A673 (cell line): Measurements from ENCODE around the gene MYT1.
"Not testable (repeated sequence)": the region's sequence is repeated elsewhere in the genome, so short reads cannot be mapped to it uniquely, and the experiment has no call there.

Experiments used
- EZH2 ChIP-seq: fragments of 200-600 bp; sonication (generic); IDR thresholded peaks from 2 replicates; pipeline ENCODE4 v1.6.1; 2017; ENCODE audit warnings: borderline replicate concordance, low read depth, mild to moderate bottlenecking, mixed read lengths, antibody characterized with exemption, low read length; ENCODE audit not compliant: poor library complexity, severe bottlenecking
- TF ChIP-seq, protein P1 (sequence below): fragments of 300-800, 200-600 bp; sonication (generic); conservative IDR thresholded peaks from 2 replicates; pipeline ENCODE4 v1.5.1; 2017; ENCODE audit warnings: low read depth, mild to moderate bottlenecking, antibody characterized with exemption, low read length, moderate library complexity, mixed read lengths

DNA sequence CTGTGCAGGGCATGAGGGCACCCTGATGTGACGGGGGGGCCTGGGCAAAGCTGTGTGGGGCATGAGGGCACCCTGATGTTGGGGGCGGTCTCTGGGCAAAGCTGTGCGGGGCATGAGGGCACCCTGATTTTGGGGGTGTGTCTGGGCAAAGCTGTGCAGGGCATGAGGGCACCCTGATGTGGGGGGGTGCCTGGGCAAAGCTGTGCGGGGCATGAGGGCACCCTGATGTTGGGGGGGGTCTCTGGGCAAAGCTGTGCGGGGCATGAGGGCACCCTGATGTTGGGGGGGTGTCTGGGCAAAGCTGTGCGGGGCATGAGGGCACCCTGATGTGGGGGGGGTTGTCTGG is 46.8 kb upstream of the MYT1 start:
- TF ChIP-seq, protein P1, sequence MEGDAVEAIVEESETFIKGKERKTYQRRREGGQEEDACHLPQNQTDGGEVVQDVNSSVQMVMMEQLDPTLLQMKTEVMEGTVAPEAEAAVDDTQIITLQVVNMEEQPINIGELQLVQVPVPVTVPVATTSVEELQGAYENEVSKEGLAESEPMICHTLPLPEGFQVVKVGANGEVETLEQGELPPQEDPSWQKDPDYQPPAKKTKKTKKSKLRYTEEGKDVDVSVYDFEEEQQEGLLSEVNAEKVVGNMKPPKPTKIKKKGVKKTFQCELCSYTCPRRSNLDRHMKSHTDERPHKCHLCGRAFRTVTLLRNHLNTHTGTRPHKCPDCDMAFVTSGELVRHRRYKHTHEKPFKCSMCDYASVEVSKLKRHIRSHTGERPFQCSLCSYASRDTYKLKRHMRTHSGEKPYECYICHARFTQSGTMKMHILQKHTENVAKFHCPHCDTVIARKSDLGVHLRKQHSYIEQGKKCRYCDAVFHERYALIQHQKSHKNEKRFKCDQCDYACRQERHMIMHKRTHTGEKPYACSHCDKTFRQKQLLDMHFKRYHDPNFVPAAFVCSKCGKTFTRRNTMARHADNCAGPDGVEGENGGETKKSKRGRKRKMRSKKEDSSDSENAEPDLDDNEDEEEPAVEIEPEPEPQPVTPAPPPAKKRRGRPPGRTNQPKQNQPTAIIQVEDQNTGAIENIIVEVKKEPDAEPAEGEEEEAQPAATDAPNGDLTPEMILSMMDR = not testable (repeated sequence)
- TF ChIP-seq EZH2 = not testable (repeated sequence)
